HepG2 (cell line): ENCODE results near the gene ACOT9. TPM values are rescaled to one million over a fixed set of nuclear protein-coding genes. Genes with fewer than 3 reads are reported as not detected.

Experiments used
- ATAC-seq: fragments of 200-7000 bp; cut with Tn5 transposase; 3 replicates; pipeline ENCODE4 v1.9.1; 2020; ENCODE audit warnings: mild to moderate bottlenecking, moderate library complexity
- BruUV-seq: library from RNA; stranded (reverse); fragments of 400-500 nt; replicated peaks from 2 replicates; lab custom pipeline; 2021; lab: Mats Ljungman, UMichigan
- CTCF ChIA-PET: fragments of 300-600 bp; formaldehyde crosslinking; extraction: SDS; loops from one replicate; lab custom pipeline; 2021; ENCODE audit warnings: low total read pairs, inconsistent platforms, low intra/inter-chr PET ratio; lab: Yijun Ruan, JAX
- POLR2A ChIA-PET: fragments of 350-600 bp; sonication (Branson Sonifier 250); formaldehyde crosslinking; loops from one replicate; lab custom pipeline; 2020; ENCODE audit warnings: antibody characterized with exemption, inconsistent platforms; lab: Yijun Ruan, JAX
- DNase-seq: peaks from one replicate; pipeline ENCODE4 v3.0.0-alpha.2; 2015; ENCODE audit warnings: low spot score
- FAIRE-seq: peaks from 3 replicates; lab custom pipeline; 2011; peaks lifted over from hg19 to GRCh38; lab: Jason Lieb, UNC
- H2AFZ ChIP-seq: one replicate; pipeline ENCODE4 v1.6.1; 2011; ENCODE audit warnings: low read length, inconsistent platforms
- H3K27ac ChIP-seq: fragments of 300-600 bp; 3 replicates; pipeline ENCODE4 v1.8.0; 2011; ENCODE audit warnings: mixed run types, mild to moderate bottlenecking, mixed read lengths, low read length, inconsistent platforms; ENCODE audit not compliant: insufficient read depth; ENCODE audit errors: extremely low read length
- H3K27me3 ChIP-seq, 2 experiments: fragments of 200-600 bp in 1 of 2; 2 replicates in 1 of 2; 3 replicates in 1 of 2; pipeline versions ENCODE4 v1.6.0 to v1.8.0; 2011; ENCODE audit warnings: low read length in 2 of 2, mild to moderate bottlenecking in 2 of 2, moderate library complexity in 2 of 2, inconsistent platforms in 1 of 2; ENCODE audit not compliant: insufficient read depth in 2 of 2, control insufficient read depth in 1 of 2
- H3K36me3 ChIP-seq, 2 experiments: fragments of 200-600 bp in 1 of 2; replicated peaks in 1 of 2; 2 replicates in 1 of 2; 3 replicates in 1 of 2; pipeline versions ENCODE4 v1.5.1 to v1.8.0; 2011; ENCODE audit warnings: low read length in 2 of 2, inconsistent platforms in 1 of 2; ENCODE audit not compliant: insufficient read depth in 2 of 2, control insufficient read depth in 1 of 2
- H3K4me1 ChIP-seq: 2 replicates; pipeline ENCODE4 v1.5.1; 2012; ENCODE audit warnings: low read length, inconsistent platforms; ENCODE audit not compliant: insufficient read depth
- H3K4me2 ChIP-seq: 2 replicates; pipeline ENCODE4 v1.6.0; 2011; ENCODE audit warnings: low read depth, low read length, inconsistent platforms
- H3K4me3 ChIP-seq, 3 experiments: fragments of 200-600 bp in 1 of 3; sonication (generic), shearing (Covaris generic) in 1 of 3; replicated peaks in 1 of 3; 2 replicates each; pipeline ENCODE4 v1.5.1; 2011 to 2016; ENCODE audit warnings: low read length in 3 of 3, inconsistent platforms in 2 of 3, low read depth in 2 of 3, mild to moderate bottlenecking in 2 of 3, control low read depth in 1 of 3, mixed read lengths in 1 of 3; ENCODE audit not compliant: insufficient read depth in 1 of 3
- H3K79me2 ChIP-seq: one replicate; pipeline ENCODE4 v1.6.1; 2011; ENCODE audit warnings: low read length, inconsistent platforms; ENCODE audit not compliant: insufficient read depth
- H3K9ac ChIP-seq: 2 replicates; pipeline ENCODE4 v1.6.0; 2011; ENCODE audit warnings: mild to moderate bottlenecking, low read depth, low read length, inconsistent platforms; ENCODE audit not compliant: insufficient read depth
- H3K9me3 ChIP-seq: 2 replicates; pipeline ENCODE4 v1.5.1; 2012; ENCODE audit warnings: mild to moderate bottlenecking, low read length
- H4K20me1 ChIP-seq: 2 replicates; pipeline ENCODE4 v1.6.0; 2011; ENCODE audit warnings: inconsistent platforms, mild to moderate bottlenecking, low read length, moderate library complexity; ENCODE audit not compliant: insufficient read depth
- ATF5 ChIP-seq: sonication (generic); formaldehyde crosslinking; IDR thresholded peaks from 2 replicates; pipeline ENCODE4 v1.4.0; 2020; ENCODE audit warnings: mild to moderate bottlenecking, low read depth, missing genetic modification reagents
- GABPB1 ChIP-seq: IDR thresholded peaks from 2 replicates; pipeline ENCODE4 v1.6.1; 2016; ENCODE audit warnings: mild to moderate bottlenecking, missing genetic modification reagents, moderate library complexity, missing compliant biosample characterization
- MLLT10 ChIP-seq: sonication (generic); formaldehyde crosslinking; IDR thresholded peaks from 2 replicates; pipeline ENCODE4 v1.4.0; 2020; ENCODE audit warnings: missing genetic modification reagents
- RBM22 ChIP-seq: fragments of 200-400 bp; formaldehyde crosslinking; optimal IDR thresholded peaks from 2 replicates; pipeline ENCODE3; 2017; ENCODE audit warnings: mild to moderate bottlenecking, low read length, moderate library complexity
- SMARCC2 ChIP-seq: fragments of 450-650 bp; IDR thresholded peaks from 2 replicates; pipeline ENCODE4 v1.6.1; 2017; ENCODE audit warnings: antibody characterized with exemption, mild to moderate bottlenecking
- ZNF251 ChIP-seq: sonication (generic); formaldehyde crosslinking; IDR thresholded peaks from 2 replicates; pipeline ENCODE4 v1.9.0; 2021; ENCODE audit warnings: mild to moderate bottlenecking, missing genetic modification reagents
- ZNF33A ChIP-seq: sonication (generic); formaldehyde crosslinking; IDR thresholded peaks from 2 replicates; pipeline ENCODE4 v1.5.1; 2020; ENCODE audit warnings: missing genetic modification reagents, mild to moderate bottlenecking, moderate library complexity, borderline replicate concordance
- ZNF546 ChIP-seq: sonication (generic); formaldehyde crosslinking; conservative IDR thresholded peaks from 2 replicates; pipeline ENCODE4 v1.8.1; 2023; ENCODE audit warnings: mild to moderate bottlenecking, missing genetic modification reagents
- ZNF589 ChIP-seq: sonication (generic); formaldehyde crosslinking; conservative IDR thresholded peaks from 2 replicates; pipeline ENCODE4 v1.8.0; 2022; ENCODE audit warnings: mild to moderate bottlenecking, moderate library complexity, missing genetic modification reagents
- ZNF660 ChIP-seq: sonication (generic); formaldehyde crosslinking; IDR thresholded peaks from 2 replicates; pipeline ENCODE4 v1.5.1; 2020; ENCODE audit warnings: mild to moderate bottlenecking, low read depth, missing genetic modification reagents, borderline replicate concordance
- ZNF720 ChIP-seq: sonication (generic); formaldehyde crosslinking; IDR thresholded peaks from 2 replicates; pipeline ENCODE4 v1.4.0; 2020; ENCODE audit warnings: missing genetic modification reagents
- ZUFSP ChIP-seq: sonication (generic); formaldehyde crosslinking; IDR thresholded peaks from 2 replicates; pipeline ENCODE4 v1.9.0; 2021; ENCODE audit warnings: missing genetic modification reagents, mild to moderate bottlenecking, borderline replicate concordance
- WGBS: methylation state at CpG from one replicate; pipeline ENCODE4 v1.1.6; 2017; ENCODE audit warnings: low lambda C conversion rate; 5-methylcytosine and 5-hydroxymethylcytosine counted together
- in situ Hi-C: cut with HindIII; loops from 2 replicates; pipeline ENCODE4 v1.10.0; 2017; ENCODE audit warnings: low pct_unique_long_range_greater_than_20kb; ENCODE audit not compliant: extremely low pct_ligation_motif_present
- intact Hi-C: fragments of 100-400 bp; cut with micrococcal nuclease; formaldehyde crosslinking; loops from one replicate; pipeline ENCODE4 v1.10.0; 2022; ENCODE audit not compliant: unreplicated experiment
- polyA plus RNA-seq, 8 experiments: library from polyadenylated mRNA; depleted of rRNA in 3 of 8; stranded (reverse) in 7 of 8; unstranded in 1 of 8; fragments of >200 nt; fragmentation: Illumina TruSeq in 4 of 8; extraction: Trizol in 4 of 8; gene quantifications; 2 replicates each; pipeline versions ENCODE4 v1.2.1 to v1.2.3, GENCODE V29; 2011 to 2016; ENCODE audit warnings: low read depth in 4 of 8, missing spikeins in 1 of 8, mixed read lengths in 1 of 8; ENCODE audit not compliant: insufficient read depth in 1 of 8
- total RNA-seq, 5 experiments: library from RNA; depleted of rRNA; stranded (reverse); fragments of >200 nt; fragmentation: Illumina TruSeq; extraction: Trizol; gene quantifications; 2 replicates each; pipeline ENCODE4 v1.2.3, GENCODE V29; 2016; ENCODE audit warnings: low read depth in 1 of 5
- TF ChIP-seq, protein P1 (sequence below): sonication (generic); formaldehyde crosslinking; IDR thresholded peaks from 2 replicates; pipeline ENCODE4 v1.5.1; 2020; ENCODE audit warnings: missing genetic modification reagents, mild to moderate bottlenecking, borderline replicate concordance

ACOT9 gene
- total and polyA plus RNA-seq, 2 of the 13 experiments (the other 11 are each of a cell fraction or from before 2014, with no cell fraction given): 33.3 to 36.9 TPM

- ChIA-PET CTCF (no interaction called here), POLR2A (no interaction called here)
- in situ Hi-C loops: no loop called here
- no peaks in the 10 kb centered on the region for H3K27me3 ChIP-seq
- DNase-seq (no peak), ATAC-seq (no peak), FAIRE-seq (no peak)
- intact Hi-C loops: no loop called here
- H3K27ac ChIP-seq: no peak overlapping the region
- no peaks in the 10 kb centered on the region for H4K20me1 ChIP-seq
- no peak overlapping the region for H3K4me2 ChIP-seq
- H2AFZ ChIP-seq: no peak overlapping the region
- H3K9ac ChIP-seq: no peak overlapping the region
- 97% methylated on average over 8 of the region's 8 CpGs for WGBS
- no peaks in the 10 kb centered on the region for H3K79me2 ChIP-seq
- TF ChIP-seq ZNF660 (CRISPR knock-in tag): no peak
- TF ChIP-seq, protein P1, sequence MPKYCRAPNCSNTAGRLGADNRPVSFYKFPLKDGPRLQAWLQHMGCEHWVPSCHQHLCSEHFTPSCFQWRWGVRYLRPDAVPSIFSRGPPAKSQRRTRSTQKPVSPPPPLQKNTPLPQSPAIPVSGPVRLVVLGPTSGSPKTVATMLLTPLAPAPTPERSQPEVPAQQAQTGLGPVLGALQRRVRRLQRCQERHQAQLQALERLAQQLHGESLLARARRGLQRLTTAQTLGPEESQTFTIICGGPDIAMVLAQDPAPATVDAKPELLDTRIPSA (CRISPR knock-in tag): no peak
- TF ChIP-seq ATF5 (CRISPR knock-in tag): no peak
- TF ChIP-seq GABPB1 (CRISPR knock-in tag): no peak
- no peak for TF ChIP-seq ZNF33A (CRISPR knock-in tag)
- TF ChIP-seq ZNF720: no peak
- TF ChIP-seq MLLT10 (CRISPR knock-in tag): no peak
- no peak for TF ChIP-seq ZUFSP (CRISPR knock-in tag)
- no peak for TF ChIP-seq ZNF251
- no peak for TF ChIP-seq ZNF546 (CRISPR knock-in tag)
- TF ChIP-seq ZNF589 (CRISPR knock-in tag): no peak
- no peak for TF ChIP-seq RBM22
- no peak for TF ChIP-seq SMARCC2
- H3K4me3 ChIP-seq: no peak overlapping the region
- H3K4me1 ChIP-seq: no peaks in the 10 kb centered on the region
- BruUV-seq: no TSS peak
- peaks cover 0 to 11% of the 10 kb centered on the region in 2 experiments; a peak in 4 of 5 replicates for H3K36me3 ChIP-seq
- no peaks in the 10 kb centered on the region for H3K9me3 ChIP-seq
Observed at GRCh38 chrX:23720117-23720677, 22.9 kb downstream of the ACOT9 start.
